ENCODE measurements around the gene FGF2. TPM values are rescaled to one million over a fixed set of nuclear protein-coding genes. Genes with fewer than 3 reads are reported as not detected.
"Not testable (repeated sequence)": the region's sequence is repeated elsewhere in the genome, so short reads cannot be mapped to it uniquely, and the experiment has no call there.

FGF2 gene
- total RNA-seq, 1 donor from 2014 or later = 10.3 TPM

DNA sequence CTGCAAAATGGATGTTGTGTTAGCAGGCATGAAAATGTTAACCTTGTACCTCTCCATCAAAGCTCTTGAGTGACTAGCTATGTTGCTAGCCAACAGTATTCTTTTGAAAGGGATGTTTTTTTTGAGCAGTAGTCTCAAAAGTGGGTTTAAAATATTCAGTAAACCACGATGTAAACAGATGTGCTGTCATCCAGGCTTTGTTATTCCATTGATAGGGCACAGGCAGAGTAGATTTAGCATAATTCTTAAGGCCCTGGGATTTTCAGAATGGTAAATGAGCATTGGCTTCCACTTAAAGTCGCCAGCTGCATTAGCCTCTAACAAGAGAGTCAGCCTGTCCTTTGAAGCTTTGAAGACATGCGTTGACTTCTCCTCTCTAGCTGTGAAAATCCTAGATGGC is 18.4 kb downstream of the FGF2 start:
- DNase-seq (ENCODE audit: low read depth in 2 of 2) = no peak

DNA sequence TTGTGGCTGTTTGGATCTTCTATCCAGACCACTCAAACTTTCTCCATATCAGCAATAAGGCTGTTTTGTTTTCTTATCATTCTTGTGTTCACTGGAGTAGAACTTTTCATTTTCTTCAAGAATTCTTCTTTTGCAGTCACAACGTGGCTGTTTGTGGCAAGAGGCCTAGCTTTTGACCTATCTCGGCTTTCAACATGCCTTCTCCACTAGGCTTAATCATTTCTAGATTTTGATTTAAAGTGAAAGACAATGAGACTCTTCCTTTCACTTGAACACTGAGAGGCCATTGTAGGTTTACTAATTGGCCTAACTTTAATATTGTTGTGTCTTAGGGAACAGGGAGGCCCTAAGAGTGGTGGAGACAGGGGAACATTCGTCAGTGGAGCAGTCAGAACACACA is 19.1 kb downstream of the FGF2 start:
- DNase-seq (ENCODE audit: low read depth in 2 of 2) = no peak

GRCh38 chr4:122847931-122848330 is 21.3 kb downstream of the FGF2 start:
- no peak for DNase-seq (ENCODE audit: low read depth in 2 of 2)

DNA sequence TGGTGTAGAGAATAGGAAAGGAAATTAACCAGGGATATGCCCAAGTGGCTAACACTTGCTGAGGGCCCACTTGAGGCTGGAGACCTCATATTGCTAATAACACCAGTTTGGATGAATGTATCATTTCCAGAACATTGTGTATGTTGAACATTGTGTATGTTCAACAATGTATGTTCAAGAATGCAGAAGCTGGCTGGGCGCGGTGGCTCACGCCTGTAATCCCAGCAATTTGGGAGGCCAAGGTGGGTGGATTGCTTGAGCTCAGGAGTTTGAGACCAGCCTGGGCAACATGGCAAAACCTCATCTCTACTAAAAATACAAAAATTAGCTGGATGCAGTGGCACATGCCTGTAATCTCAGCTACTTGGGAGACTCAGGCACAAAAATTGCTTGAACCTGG is 23.2 kb downstream of the FGF2 start:
- not testable (repeated sequence) for DNase-seq (ENCODE audit: low read depth in 2 of 2)

DNA sequence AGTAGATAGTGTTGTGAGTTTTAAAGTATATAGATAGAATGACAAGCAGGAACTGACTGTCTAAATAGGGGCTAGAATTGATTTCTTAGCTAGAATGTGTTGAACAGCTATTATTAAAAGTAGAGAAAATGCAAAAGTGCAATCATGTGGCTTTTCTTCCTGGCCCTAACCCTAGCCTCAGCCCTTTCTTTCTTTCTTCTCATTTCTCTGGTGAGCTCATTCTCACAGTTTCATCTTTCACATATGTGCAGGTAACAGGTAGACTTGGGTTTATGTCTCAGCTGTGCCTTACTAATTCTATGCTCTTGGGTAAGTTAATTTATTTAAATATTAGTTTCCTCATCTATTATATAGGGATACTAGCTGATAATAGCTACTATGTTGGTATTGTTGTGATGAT is 24.9 kb downstream of the FGF2 start:
- DNase-seq (ENCODE audit: low read depth in 2 of 2) = no peak

- no peak for DNase-seq (ENCODE audit: low read depth in 2 of 2)
Observed at GRCh38 chr4:122854447-122855352, 28.1 kb downstream of the FGF2 start.

- peak in 1 of 2 donors; percentile 58 for DNase-seq (ENCODE audit: low read depth in 2 of 2)
Observed at GRCh38 chr4:122855353-122855890, 28.8 kb downstream of the FGF2 start.

GRCh38 chr4:122857160-122857559 is 30.5 kb downstream of the FGF2 start:
- DNase-seq (ENCODE audit: low read depth in 2 of 2) = no peak

GRCh38 chr4:122858705-122859104 is 32.1 kb downstream of the FGF2 start:
- DNase-seq (ENCODE audit: low read depth in 2 of 2) = no peak

GRCh38 chr4:122861172-122861943 is 34.7 kb downstream of the FGF2 start:
- DNase-seq (ENCODE audit: low read depth in 2 of 2) = no peak

DNA sequence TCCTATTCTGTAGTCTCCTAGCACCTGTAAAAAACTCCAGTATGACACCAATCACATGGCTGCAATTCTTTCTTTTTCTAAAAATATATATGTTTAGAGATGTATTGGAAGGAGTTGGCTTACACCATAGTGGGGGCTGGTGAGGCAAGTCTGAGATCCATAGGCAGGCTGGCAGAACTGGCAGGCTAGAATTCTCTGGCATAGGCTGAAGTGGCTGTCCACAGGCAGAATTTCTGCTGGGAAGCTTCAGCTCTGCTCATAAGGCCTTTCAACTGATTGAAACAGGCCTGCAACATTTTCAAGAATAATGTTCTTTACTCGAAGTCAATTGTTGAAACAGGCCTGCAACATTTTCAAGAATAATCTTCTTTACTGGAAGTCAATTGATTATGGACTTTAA is 37.0 kb downstream of the FGF2 start:
- DNase-seq (ENCODE audit: low read depth in 2 of 2) = no peak

DNA sequence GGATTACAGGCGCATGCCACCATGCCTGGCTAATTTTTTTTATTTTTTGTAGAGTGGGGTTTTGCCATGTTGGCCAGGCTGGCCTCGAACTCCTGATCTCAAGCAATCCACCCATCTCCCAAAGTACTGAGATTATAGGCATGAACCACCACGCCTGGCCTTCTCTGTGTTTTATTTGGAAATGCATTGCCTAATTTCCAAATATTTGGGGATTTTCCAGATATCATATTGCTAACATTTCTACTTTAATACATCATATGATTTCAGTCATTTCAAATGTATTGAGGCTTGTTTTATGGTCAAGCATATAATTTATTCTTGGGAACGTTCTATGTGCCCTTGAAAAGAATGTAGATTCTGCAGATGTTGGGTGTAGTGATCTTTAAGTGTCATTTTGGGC is 38.8 kb downstream of the FGF2 start:
- no peak for DNase-seq (ENCODE audit: low read depth in 2 of 2)

DNA sequence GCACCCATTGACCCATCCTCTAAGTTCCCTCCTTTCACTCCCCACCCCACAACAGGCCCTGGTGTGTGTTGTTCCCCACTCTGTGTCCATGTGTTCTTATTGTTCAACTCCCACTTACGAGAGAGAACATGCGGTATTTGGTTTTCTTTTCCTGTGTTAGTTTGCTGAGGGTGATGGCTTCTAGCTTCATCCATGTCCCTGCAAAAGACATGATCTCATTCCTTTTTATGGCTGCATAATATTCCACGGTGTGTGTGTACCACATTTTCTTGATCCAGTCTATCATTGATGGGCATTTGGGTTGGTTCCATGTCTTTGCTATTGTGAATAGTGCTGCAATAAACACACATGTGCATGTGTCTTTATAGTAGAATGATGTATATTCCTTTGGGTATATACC is 41.6 kb downstream of the FGF2 start:
- not testable (repeated sequence) for DNase-seq (ENCODE audit: low read depth in 2 of 2)

- no peak for DNase-seq (ENCODE audit: low read depth in 2 of 2)
Observed at GRCh38 chr4:122873146-122873545, 46.5 kb downstream of the FGF2 start.

- DNase-seq (ENCODE audit: low read depth in 2 of 2) = peak in 1 of 2 donors; percentile 43
Observed at GRCh38 chr4:122873821-122874593, 47.4 kb downstream of the FGF2 start.

GRCh38 chr4:122875949-122876348 is 49.3 kb downstream of the FGF2 start:
- DNase-seq (ENCODE audit: low read depth in 2 of 2) = no peak

GRCh38 chr4:122876456-122876855 is 49.8 kb downstream of the FGF2 start:
- no peak for DNase-seq (ENCODE audit: low read depth in 2 of 2)

GRCh38 chr4:122879001-122879400 is 52.4 kb downstream of the FGF2 start:
- no peak for DNase-seq (ENCODE audit: low read depth in 2 of 2)

DNA sequence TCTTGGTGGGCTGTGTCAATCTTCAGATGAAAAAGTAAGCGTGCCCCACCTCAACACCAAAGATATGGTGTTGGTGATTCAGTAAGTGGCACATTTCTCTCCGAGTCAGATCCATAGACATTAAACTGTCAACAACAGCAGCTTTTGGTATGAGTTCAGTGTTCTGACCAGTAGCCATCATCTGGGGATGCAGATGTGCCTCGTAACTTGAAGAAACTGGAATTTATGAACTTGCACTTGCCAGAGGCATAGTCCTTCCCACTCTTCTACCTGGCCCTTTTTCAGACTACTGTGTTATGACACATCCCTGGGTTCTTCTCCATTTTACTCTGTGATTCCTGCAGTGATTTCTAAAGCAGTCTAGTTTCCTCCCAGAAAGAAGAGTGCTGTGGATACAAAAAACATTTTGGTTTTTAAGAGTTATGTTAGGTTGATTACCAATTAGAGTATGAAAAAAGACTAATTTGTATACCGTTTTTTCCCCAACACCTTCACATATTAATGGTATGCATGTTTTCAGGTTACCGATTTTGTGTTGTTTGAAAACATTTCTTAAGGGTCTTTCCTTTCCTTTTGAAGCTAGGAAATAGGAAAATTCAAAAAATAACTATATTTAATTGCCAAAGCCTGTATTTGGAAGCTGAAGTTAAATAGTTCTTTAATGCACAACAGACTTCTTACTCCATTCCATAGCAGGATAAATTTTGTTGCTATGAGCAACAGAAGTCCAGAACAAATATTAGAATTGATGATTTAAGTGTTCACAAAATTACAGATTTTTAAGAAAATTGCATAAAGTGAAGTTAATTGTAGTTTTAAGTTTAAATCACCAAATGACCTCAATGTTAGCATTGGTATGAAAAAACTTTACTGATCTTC is 56.5 kb downstream of the FGF2 start:
- no peak for DNase-seq (ENCODE audit: low read depth in 2 of 2)

DNA sequence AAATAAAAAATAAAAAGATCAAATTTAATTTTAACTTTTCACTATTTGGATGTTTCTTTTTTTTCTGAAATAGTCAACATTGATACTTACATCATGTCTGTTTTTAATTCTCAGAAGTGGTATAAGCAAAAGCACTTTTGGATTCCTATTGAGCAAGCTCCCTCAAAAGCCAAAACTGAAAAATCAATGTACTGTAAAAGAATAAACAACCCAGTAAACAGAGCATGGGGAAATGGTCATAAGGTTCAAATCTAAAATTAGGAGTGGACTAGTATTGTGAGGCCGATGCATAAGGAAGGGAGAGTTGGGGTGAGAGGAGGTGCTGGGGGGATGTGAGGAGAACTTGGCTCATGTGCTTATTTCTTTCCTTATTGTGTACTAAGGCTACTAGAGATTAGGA is 57.9 kb downstream of the FGF2 start:
- no peak for DNase-seq (ENCODE audit: low read depth in 2 of 2)

DNA sequence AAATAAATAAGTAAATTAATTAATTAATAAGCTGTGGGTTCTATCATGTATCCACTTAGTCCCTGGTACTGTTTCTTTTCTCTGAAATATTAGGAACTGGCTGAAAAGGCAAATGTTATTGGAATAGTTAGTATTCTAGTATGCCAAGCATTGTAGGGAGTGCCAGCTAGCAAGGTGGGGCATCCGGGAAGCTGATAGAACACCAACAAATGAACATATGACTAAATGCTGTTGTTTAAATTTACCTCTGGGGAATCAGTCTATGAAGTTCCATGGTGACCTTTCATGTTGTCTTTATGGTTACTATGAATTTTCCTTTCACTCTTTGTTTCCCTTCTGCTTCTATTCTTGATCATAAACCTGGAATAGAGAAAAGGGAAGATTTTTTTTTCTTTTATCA is 63.1 kb downstream of the FGF2 start:
- peak; percentile 56 to 59 for DNase-seq (ENCODE audit: low read depth in 2 of 2)
